ENCODE measurements around the gene TPCN2.
"Not testable (repeated sequence)": the region's sequence is repeated elsewhere in the genome, so short reads cannot be mapped to it uniquely, and the experiment has no call there.

GRCh38 chr11:69149338-69150045 lies 100.8 kb downstream of the TPCN2 start:
- TF ChIP-seq POLR2AphosphoS5 (IDR thresholded peaks at IDR 0.05; ENCODE audit: borderline replicate concordance, low read depth, low read length); EZH2 (IDR thresholded peaks at IDR 0.05); FOXP2 (optimal IDR thresholded peaks at IDR 0.05; ENCODE audit: control extremely low read depth, extremely low read length, insufficient read depth): not testable (repeated sequence)
